Ovary (tissue), 9 donors: ENCODE measurements around the gene RPS6KA4. TPM values are rescaled to one million over a fixed set of nuclear protein-coding genes. Genes with fewer than 3 reads are reported as not detected.

Source experiments
- DNase-seq, 5 donors: peaks; one replicate each; pipeline ENCODE4 v3.0.0-alpha.2; 2019 to 2020
- H3K27ac ChIP-seq, 2 donors: fragments of 200-600 bp; one replicate each; pipeline versions ENCODE4 v1.5.1 to v1.8.0; 2019 to 2022
- H3K27me3 ChIP-seq: fragments of 200-600 bp; one replicate; pipeline ENCODE4 v1.8.0; 2022
- H3K36me3 ChIP-seq: fragments of 200-600 bp; sonication (generic); one replicate; pipeline ENCODE4 v1.5.1; 2019
- H3K4me1 ChIP-seq: one replicate; pipeline ENCODE4 v1.8.1; 2013; ENCODE audit warnings: mild to moderate bottlenecking, moderate library complexity; ENCODE audit not compliant: insufficient read depth
- H3K4me3 ChIP-seq: fragments of 200-600 bp; sonication (generic); one replicate; pipeline ENCODE4 v1.5.1; 2017
- H3K9me3 ChIP-seq, 2 donors: fragments of 200-600 bp in 1 of 2; sonication (generic) in 1 of 2; one replicate each; pipeline versions ENCODE4 v1.5.1 to v1.8.1; 2013 to 2019; ENCODE audit warnings: mild to moderate bottlenecking in 1 of 2, moderate library complexity in 1 of 2
- EP300 ChIP-seq: sonication (generic); formaldehyde crosslinking; IDR thresholded peaks from one replicate; pipeline ENCODE4 v1.6.1; 2017; ENCODE audit warnings: antibody characterized with exemption
- POLR2A ChIP-seq: fragments of 450-650 bp; IDR thresholded peaks from one replicate; pipeline ENCODE4 v1.6.1; 2017; ENCODE audit warnings: antibody characterized with exemption, mild to moderate bottlenecking, moderate library complexity
- WGBS, 3 donors: extraction: QIAGEN DNeasy Blood & Tissue Kit in 1 of 3; methylation state at CpG; one replicate each; pipeline versions ENCODE4 v1.1.5 to v1.1.7; 2013 to 2017; 5-methylcytosine and 5-hydroxymethylcytosine counted together
- intact Hi-C, 4 donors: fragments of 100-400 bp; cut with DNase I; formaldehyde crosslinking; loops; one replicate each; pipeline versions ENCODE4 v1.11.0 to v1.15.1; 2022 to 2023
- polyA plus RNA-seq, 2 donors: library from polyadenylated mRNA; stranded (reverse); fragments of 200-250 nt in 1 of 2; fragments of 350-450 nt in 1 of 2; fragmentation: Illumina TruSeq in 1 of 2; extraction: RNeasy Lipid Tissue Mini Kit (QIAGEN cat#74804) in 1 of 2; gene quantifications; one replicate each; pipeline ENCODE4 v1.2.3, GENCODE V29; 2013 to 2014
- total RNA-seq, 7 donors: library from RNA; depleted of rRNA in 2 of 7; stranded (reverse); fragments of >200 nt in 2 of 7; fragmentation: NEBNext Ultra II Directional in 3 of 7; extraction: Animal tissue kit (Norgen Biotek cat#: 25700) in 3 of 7; gene quantifications; one replicate each; pipeline versions ENCODE4 v1.1.0 to v1.2.4, GENCODE V29; 2016 to 2023
- TF ChIP-seq, protein P1 (sequence below), 3 donors: fragments of 450-650 bp in 2 of 3; fragments of 200-600 bp in 1 of 3; IDR thresholded peaks; one replicate each; pipeline versions ENCODE4 v1.5.1 to v1.8.0; 2016 to 2022; ENCODE audit warnings: antibody characterized with exemption in 3 of 3, mild to moderate bottlenecking in 1 of 3
- donor health status: DM: no; HTN: no; CAD: no; lungs with moderate emphysema.
- donor health status: DM: no; HTN: no; CAD: no.
- donor health status: Bipolar disorder and iron deficiency.
- donor health status: DM: yes; HTN: yes; CAD: no.
- donor health status: DM: no; HTN: no; CAD: no.
- donor health status: DM: yes; HTN: yes; CAD: no.

Gene RPS6KA4
- total and polyA plus RNA-seq, 9 donors, result 4.0 to 31.4 (median 14.9) TPM

DNA sequence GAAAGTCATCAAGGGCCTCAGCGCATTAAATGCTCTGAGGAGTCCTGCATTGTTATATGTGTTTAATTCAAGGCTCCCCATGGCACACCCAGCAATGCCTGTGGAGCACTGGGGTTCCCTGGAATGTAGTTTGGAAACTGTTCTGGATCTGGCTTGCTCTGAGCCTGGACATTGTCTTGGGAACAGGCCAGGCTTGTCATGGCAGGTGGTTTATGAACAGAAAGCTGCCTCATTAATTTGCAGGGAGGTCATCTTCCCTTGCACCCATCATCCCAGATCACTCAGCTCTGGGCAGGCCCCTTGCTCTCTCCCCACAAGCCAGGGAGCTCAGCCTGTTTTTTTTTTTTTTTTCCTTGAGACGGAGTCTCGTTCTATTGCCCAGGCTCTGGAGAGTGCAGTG, 32.9 kb downstream of the RPS6KA4 start:
- Histone ChIP-seq H3K9me3 (no peaks in the 10 kb centered on the region), H3K4me1 (no peaks in the 10 kb centered on the region), H3K27me3 (no peaks in the 10 kb centered on the region), H3K36me3 (no peaks in the 10 kb centered on the region), H3K4me3 (no peak overlapping the region), H3K27ac (no peak overlapping the region)
- TF ChIP-seq POLR2A, result no peak
- DNase-seq, result no peak
- 64 to 81% (median 76%) methylated on average over 3 of the region's 3 CpGs for WGBS, 3 donors
- intact Hi-C loops, result no loop called here

DNA sequence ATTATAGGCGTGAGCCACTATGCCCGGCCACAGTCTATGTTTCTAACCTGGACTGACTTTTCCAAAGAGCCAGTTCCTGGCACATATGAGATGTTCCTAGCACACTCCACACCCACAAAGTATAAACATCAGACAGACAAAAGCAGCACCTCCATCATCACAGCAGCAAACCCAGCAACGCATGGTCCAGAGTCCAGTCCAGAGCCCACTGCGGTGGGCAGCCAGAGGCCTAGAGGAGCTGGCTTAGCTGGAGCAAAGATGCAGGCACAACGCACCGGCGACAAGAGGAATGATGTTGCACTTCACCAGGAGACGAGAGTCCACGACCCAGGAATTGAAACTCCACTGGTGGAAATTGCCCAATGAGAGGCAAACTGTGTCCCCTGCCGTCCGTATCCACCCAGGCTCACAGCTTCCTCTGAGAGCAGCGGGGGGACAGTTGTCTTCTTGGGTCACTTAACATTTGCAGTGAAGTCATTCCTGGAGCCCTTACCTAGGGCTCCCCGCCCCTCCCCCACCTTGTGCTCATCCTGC, 36.6 kb downstream of the RPS6KA4 start:
- no peak for DNase-seq
- 73 to 83% (median 79%) methylated on average over 13 of the region's 13 CpGs for WGBS, 3 donors
- H3K4me1 ChIP-seq, result no peaks in the 10 kb centered on the region
- no peaks in the 10 kb centered on the region for H3K9me3 ChIP-seq
- H3K27me3 ChIP-seq, result no peaks in the 10 kb centered on the region
- H3K36me3 ChIP-seq, result no peaks in the 10 kb centered on the region
- H3K4me3 ChIP-seq, result no peak overlapping the region
- intact Hi-C loops, result no loop called here
- no peak for TF ChIP-seq POLR2A
- no peak for TF ChIP-seq EP300
- TF ChIP-seq, protein P1, sequence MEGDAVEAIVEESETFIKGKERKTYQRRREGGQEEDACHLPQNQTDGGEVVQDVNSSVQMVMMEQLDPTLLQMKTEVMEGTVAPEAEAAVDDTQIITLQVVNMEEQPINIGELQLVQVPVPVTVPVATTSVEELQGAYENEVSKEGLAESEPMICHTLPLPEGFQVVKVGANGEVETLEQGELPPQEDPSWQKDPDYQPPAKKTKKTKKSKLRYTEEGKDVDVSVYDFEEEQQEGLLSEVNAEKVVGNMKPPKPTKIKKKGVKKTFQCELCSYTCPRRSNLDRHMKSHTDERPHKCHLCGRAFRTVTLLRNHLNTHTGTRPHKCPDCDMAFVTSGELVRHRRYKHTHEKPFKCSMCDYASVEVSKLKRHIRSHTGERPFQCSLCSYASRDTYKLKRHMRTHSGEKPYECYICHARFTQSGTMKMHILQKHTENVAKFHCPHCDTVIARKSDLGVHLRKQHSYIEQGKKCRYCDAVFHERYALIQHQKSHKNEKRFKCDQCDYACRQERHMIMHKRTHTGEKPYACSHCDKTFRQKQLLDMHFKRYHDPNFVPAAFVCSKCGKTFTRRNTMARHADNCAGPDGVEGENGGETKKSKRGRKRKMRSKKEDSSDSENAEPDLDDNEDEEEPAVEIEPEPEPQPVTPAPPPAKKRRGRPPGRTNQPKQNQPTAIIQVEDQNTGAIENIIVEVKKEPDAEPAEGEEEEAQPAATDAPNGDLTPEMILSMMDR (IDR thresholded peaks at IDR 0.05), result no peak
- no peak overlapping the region for H3K27ac ChIP-seq

DNA sequence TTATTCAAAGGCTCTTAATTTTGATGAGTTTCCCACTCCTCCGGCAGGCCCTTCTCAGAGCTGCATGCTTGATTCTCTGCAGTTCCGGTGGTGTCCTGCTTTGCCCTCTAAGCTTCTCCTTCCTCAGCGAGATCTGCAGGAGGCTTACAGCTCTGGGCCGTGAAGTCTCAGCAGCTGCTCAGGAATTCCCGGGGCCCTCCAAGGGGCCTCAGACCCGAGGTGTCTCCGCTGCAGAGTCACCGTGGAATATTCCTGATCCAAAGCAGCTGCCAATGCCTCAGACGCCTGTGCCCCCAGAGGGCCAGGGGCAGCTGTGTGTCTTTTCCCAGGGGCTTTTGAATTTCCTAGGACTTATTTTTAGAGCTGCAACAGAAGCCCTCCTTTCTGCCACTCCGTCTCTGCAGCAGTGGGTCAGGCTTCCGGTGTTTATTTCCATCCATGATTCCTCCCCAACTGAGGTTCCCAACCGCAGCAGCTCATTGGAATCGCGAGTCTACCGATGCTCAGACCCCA, 37.2 kb downstream of the RPS6KA4 start:
- WGBS, 3 donors, result 8 to 11% (median 10%) methylated on average over 15 of the region's 15 CpGs
- intact Hi-C loops, result no loop called here
- Histone ChIP-seq H3K4me1 (no peaks in the 10 kb centered on the region), H3K9me3 (no peaks in the 10 kb centered on the region), H3K27me3 (no peaks in the 10 kb centered on the region), H3K36me3 (no peaks in the 10 kb centered on the region), H3K27ac (no peak overlapping the region), H3K4me3 (no peak overlapping the region)
- no peak for TF ChIP-seq POLR2A
- TF ChIP-seq EP300, result no peak
- TF ChIP-seq, protein P1 (IDR thresholded peaks at IDR 0.05), result no peak
- no peak for DNase-seq

DNA sequence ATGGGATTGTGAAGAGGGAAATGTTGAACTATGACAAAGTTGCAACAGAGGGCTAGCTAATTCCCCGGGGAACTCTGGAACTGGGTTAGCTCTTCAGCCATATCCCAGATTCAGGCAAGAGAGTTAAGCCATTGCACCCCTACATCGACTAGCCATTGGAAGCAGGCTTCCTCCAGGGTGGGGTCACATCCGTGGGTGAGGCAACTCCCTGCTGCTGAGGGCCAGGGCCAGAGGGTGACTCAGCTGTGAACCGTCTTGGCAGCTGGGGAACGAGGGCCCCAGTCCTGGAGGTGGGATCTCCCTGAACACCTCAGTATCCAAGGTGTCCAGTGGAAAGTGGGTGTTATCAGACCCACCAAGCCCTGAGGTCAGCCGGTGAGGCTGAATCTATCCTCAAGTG, 41.1 kb downstream of the RPS6KA4 start:
- intact Hi-C loops, result no loop called here
- 42 to 55% (median 44%) methylated on average over 6 of the region's 6 CpGs for WGBS, 3 donors
- no peak for DNase-seq

DNA sequence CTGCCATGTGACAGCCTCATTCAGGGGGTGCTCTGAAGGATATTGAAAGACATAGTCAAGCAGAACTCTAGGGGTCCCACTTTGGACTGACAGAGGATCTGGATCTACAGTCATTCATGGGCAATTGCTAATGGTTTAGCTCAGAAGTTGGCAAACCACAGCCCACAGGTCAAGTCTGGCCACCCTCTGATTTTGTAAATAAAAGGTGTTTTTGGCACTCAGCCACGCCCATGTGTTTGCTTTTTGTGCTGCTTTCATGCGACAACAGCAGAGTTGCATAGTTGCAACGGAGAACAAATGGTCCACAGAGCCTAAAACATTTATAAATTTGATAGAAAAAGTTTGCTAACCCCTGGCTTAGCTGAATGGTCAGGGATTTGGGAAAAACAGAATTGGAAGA, 41.7 kb downstream of the RPS6KA4 start:
- TF ChIP-seq EP300 (no peak), POLR2A (no peak)
- TF ChIP-seq, protein P1 (IDR thresholded peaks at IDR 0.05), result no peak
- H3K27ac ChIP-seq, result no peak overlapping the region
- no peak for DNase-seq
- no peak overlapping the region for H3K4me3 ChIP-seq
- H3K9me3 ChIP-seq, result no peaks in the 10 kb centered on the region
- intact Hi-C loops, result no loop called here
- no peaks in the 10 kb centered on the region for H3K27me3 ChIP-seq
- no peaks in the 10 kb centered on the region for H3K36me3 ChIP-seq
- H3K4me1 ChIP-seq, result no peaks in the 10 kb centered on the region
- WGBS, 3 donors, result 82 to 86% (median 85%) methylated on average over 3 of the region's 3 CpGs

More for the DNA sequence above, 41.1 kb downstream of the RPS6KA4 start:
- Histone ChIP-seq H3K4me3 (no peak overlapping the region), H3K9me3 (no peaks in the 10 kb centered on the region), H3K4me1 (no peaks in the 10 kb centered on the region), H3K27ac (no peak overlapping the region), H3K27me3 (no peaks in the 10 kb centered on the region), H3K36me3 (no peaks in the 10 kb centered on the region)
- TF ChIP-seq, protein P1 (IDR thresholded peaks at IDR 0.05), result no peak
- no peak for TF ChIP-seq POLR2A
- TF ChIP-seq EP300, result no peak
